Fibroblast of peridontal ligament (primary cell): ENCODE data around the gene XPO6.
"Not testable (repeated sequence)": the region's sequence is repeated elsewhere in the genome, so short reads cannot be mapped to it uniquely, and the experiment has no call there.

Source experiments
- DNase-seq: peaks from one replicate; pipeline ENCODE4 v3.0.0-alpha.2; 2010; ENCODE audit errors: extremely low read depth

The XPO6 gene

DNA sequence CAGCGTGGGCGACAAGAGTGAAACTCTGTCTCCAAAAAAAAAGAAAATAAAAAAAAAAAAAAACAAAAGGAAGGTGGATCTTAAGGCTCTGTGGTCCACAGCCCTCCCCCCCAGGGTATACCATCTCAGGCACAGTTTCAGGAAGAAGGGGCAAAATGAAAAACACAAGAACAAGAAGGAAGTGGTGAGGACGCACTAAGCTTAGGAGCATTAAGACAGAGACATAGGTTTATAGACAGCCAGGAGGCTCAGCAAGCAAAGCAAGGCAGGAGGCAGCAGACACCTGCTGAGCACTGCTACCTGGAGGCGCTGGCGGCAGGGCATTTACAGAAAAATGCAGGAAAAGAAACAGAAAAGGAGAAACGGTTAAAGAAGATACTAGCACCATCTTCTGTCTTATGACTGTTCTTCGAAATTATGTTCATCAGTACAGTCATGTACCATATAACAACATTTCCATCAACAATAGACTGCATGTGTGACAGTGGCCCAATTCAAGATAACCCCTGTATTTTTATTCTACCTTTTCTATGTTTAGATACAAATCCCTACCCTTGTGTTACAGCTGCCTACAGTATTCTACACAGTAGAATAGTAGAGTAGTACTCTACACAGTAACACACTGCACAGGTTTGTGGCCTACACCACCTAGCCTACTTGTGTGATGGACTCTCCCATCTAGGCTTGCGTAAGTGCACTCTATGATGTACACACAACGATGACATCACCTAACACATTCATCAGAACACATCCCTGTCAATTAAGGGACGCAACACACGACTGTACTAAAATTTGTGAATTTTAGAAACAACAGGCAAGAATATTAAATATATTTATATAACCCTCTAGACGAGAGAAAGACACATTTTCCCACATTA is 62.5 kb downstream of the XPO6 start:
- DNase-seq: no peak

DNA sequence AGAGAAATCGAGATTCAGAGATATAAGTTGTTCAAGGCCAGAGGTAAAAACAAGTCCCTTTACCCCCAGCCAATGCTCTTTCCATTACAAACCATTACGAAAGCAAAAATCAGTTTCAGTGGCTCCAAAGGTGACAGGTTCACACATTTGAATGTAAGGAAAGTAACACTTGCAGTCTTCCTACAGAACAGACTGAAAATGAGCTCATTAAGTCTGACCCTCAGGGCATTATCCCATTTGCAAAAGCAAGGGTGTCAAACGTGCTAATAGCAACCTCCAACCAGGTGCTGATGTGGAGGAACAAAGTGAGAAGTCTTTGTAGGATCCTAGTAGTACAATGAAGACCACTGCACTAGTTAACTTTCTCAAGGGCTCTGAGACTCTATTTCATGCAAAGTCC is 65.2 kb downstream of the XPO6 start:
- no peak for DNase-seq

GRCh38 chr16:28145796-28146195 is 66.0 kb downstream of the XPO6 start:
- no peak for DNase-seq

- DNase-seq: no peak
These were observed 70.8 kb downstream of the XPO6 start for GRCh38 chr16:28140788-28141618.

- DNase-seq: no peak
These were observed 72.2 kb downstream of the XPO6 start for GRCh38 chr16:28139530-28139929.

- no peak for DNase-seq
These were observed 74.9 kb downstream of the XPO6 start for GRCh38 chr16:28136751-28137434.

DNA sequence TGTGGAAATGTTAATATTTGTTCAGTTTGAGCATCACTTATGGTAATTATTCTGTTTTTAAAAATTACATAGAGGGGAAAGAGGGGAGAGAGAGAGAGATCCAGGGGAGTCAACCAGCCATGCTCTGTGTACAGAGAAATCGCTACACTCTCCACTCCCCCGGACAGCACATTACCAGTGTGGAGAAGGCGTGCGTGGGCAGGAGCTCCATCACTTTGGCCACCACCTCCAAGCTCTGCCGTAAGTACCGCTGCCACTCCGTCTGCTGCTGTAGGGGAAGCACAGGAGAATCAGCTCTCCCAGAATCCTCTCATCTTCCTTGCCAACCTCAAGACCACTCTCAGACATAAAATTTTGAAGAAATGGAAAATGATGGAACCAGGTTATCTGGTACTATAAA is 78.1 kb downstream of the XPO6 start:
- DNase-seq: no peak

DNA sequence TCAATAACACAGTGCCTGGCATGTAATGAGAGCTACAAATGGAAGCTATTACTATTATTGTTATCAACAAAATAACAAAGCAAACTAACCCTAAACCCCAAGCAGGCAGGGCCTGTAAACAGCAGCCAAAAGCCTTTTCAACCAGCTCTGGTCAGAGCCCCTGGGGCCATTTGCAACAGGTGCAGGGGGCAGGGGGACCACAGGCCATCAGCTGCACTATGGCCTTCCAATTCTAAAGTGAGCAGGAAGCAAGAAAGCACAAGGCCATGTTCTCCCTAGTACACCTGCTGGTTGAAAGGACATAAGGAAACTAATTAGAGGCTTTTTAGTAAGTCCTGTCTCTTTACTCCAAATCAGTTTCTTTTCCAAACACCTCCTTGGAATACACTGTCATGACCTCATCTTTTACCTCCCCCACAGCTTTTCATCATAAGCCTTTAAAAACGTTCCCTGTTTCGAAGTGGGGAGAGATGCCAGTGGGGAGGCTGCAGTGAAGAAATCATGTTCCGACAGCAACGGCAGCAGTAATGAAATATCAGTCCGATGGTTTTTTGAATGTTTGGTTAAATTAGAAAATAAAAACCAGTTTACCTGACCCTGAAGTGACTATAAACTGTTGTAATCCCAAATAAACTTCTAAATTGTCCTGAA is 79.9 kb downstream of the XPO6 start:
- DNase-seq: no peak

DNA sequence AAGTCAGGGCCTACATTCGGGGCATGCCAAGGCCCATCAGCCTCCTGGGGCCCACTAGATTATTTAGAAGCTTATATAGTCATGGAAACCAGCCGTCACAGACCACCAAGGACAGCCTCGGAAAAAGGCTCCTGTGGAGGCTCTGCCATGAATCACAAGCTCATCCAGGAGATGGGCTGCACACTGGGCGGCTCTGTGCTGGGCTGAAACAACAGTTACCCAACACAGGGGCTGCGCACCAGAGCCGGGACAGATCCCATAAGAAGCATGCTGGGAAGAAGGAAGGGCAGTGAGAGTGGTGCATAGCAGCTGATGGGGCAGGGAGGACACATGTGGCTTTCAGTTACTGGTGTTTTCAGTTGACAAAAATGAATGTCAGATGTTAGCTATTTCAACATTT is 80.6 kb downstream of the XPO6 start:
- peak; percentile 15 for DNase-seq

GRCh38 chr16:28130099-28131088 is 81.4 kb downstream of the XPO6 start:
- peak; percentile 77 for DNase-seq

DNA sequence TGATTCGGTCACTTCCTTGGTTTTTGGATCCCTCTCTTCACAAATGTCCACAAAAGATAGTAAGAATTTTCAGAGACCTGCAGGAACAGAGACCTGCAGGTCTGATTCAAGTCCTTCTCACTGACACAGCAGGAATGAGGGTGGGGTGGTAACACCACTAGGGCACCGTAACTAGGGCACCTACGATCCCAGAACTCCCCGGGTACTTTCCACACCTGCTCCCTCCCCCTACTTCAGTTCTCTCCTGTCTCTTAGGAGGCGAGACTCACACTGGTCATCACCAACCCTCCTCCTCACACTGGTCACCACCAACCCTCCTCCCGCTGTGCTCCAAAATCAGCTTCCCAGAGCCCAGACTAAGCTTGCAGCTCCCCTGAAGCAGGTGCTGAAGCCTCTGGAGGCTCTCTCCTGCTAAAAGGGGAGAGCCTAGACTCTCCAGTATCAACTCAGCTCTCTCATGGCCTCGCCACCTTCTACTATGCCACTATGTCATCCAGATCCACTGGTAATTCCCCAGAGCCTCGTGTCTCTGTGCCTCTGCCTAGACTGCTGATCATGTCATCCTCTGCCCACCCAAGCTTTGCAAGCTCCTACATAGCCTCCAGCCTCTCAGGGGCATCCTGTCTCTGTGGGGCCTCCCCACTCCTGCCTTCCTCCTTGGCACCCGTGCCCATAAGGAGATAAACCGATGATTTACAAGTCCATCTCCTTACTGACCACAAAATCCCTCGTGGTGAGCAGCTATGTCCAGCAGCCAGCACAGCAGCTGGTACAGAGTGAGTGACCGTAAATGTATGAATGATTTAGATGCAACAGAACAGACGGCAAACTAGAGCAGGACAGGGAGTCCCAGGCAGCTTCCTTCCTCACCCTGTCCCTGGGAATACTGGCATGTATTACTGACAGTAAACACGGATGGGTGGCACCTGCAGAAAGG is 84.8 kb downstream of the XPO6 start:
- no peak for DNase-seq

- DNase-seq: no peak
These were observed 86.2 kb downstream of the XPO6 start for GRCh38 chr16:28125592-28125991.

- DNase-seq: no peak
These were observed 90.2 kb downstream of the XPO6 start for GRCh38 chr16:28121527-28121926.

- no peak for DNase-seq
These were observed 91.0 kb downstream of the XPO6 start for GRCh38 chr16:28120754-28121153.

DNA sequence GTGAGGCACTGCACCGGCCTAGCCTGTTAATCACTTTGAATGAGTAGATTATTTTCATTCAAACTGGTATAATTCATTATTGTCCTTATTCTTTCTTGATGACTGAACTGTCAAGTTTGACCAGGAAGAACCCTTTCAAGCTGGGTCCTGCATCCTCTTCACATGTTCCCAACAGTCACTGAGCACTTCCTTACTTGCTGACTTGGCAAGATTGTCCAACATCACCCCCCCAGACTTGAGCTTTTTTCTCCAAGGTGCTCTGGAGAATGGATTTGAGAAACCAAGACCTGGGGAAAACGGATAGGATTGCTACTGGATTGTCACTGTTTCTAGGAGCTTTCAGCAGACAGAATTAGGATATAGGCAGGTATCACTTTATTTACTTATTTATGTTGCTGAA is 93.1 kb downstream of the XPO6 start:
- DNase-seq: no peak

DNA sequence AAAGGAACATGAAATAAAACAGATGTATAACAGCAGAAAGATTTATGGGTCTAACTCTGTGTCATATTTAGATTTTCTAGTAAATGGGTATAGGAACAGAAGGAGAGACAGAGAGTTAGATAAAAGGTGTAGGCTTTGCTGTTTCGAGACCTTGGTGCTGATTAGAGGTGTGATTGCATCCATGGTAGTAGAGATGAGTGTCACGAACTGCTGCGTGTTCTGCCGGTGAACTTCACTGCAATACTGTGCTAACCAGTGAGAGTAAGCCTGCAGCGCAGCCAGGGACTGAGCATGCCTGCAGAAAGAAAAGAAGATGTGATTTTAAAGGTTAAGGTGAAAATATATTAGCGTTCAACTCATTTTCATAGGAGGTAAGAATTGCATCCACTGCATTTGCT is 94.6 kb downstream of the XPO6 start:
- no peak for DNase-seq

DNA sequence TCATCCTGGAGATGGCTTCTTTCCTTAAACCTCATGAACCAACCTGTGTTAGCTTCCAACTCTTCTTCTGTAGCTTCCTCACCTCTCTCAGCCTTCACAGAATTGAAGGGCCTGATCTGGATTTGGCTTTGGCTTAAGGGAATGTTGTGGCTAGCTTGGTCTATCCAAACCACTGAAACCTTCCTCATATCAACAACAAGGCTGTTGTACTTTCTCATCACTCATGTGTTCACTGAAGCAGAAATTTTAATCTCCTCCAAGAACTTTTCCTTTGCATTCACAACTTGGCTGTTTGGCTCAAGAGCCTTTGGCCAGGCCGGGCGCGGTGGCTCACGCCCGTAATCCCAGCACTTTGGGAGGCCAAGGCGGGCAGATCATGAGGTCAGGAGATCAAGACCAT is 95.9 kb downstream of the XPO6 start:
- DNase-seq: not testable (repeated sequence)

GRCh38 chr16:28112908-28113307 is 98.9 kb downstream of the XPO6 start:
- no peak for DNase-seq

DNA sequence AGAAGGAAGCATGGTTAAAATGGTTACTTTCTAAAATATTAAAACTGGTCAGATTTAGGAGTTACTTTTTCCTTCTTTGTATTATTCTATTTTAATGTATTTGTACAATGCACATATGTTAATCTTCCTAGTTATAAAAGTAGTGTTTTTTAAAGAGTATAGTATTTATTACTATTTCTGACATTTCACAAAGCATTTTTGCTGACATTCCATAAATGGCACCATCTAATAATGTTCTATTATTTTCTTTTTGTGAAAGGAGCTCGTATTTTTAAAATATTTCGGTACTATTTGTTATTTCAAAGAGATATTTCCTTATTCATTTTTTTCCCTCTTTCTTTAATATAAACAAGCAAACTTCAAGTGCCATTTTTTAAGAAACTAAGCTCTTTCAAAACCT is 100.8 kb downstream of the XPO6 start:
- no peak for DNase-seq

DNA sequence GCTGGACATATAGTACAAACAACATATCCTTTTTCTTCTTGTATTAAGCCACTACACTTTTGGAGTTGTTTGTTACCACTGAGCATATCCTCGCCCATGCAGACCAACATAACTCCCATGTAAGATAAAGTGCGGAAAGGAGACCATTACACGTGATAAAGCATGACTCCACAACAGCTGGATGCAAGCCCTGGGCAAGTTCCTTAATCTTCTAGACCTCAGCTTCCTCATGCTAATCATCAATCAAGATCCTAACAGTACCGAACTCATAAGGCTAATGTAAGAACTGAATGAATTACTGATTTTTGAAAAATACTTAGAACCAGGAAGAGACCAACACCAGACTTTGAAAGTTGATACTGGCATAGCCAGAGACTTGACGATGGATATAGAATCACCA is 101.3 kb downstream of the XPO6 start:
- no peak for DNase-seq
